Astrocyte of the spinal cord (primary cell): ENCODE measurements around the gene PTGES3L.

ENCODE experiments used
- DNase-seq: peaks from one replicate; pipeline ENCODE4 v3.0.0; 2011; ENCODE audit warnings: low read depth, low spot score
- H3K4me3 ChIP-seq: 2 replicates; pipeline ENCODE4 v1.5.1; 2011; ENCODE audit warnings: low read depth, mild to moderate bottlenecking, low read length, moderate library complexity
- CTCF ChIP-seq: IDR thresholded peaks from 2 replicates; pipeline ENCODE4 v1.5.1; 2012; ENCODE audit warnings: low read depth, mild to moderate bottlenecking, low read length, inconsistent platforms
- in situ Hi-C: cut with HindIII; loops from 2 replicates; pipeline ENCODE4 v1.10.0; 2017; ENCODE audit warnings: low sequenced_read_pairs

Gene PTGES3L

GRCh38 chr17:43025290-43025657, 45.4 kb upstream of the PTGES3L start:
- no peak for DNase-seq
- H3K4me3 ChIP-seq: peak overlapping the region; percentile 48
- TF ChIP-seq CTCF: no peak
- in situ Hi-C loops: no loop called here

- in situ Hi-C loops: no loop called here
These were observed 44.8 kb upstream of the PTGES3L start, which contains the start of gene RND2 for GRCh38 chr17:43024407-43025289. TSS of gene RND2 (plus strand) at chr17:43025231. CDS start at chr17:43025348, 117 bp downstream.

GRCh38 chr17:43021741-43022512, 42.0 kb upstream of the PTGES3L start, which contains the start of gene VAT1:
TSS of gene VAT1 (minus strand) at chr17:43022385. CDS start at chr17:43022322, 63 bp downstream.
- peak; percentile 77 for DNase-seq
- H3K4me3 ChIP-seq: peak within 1 kb of the TSS; percentile 94
- in situ Hi-C loops: no loop called here
- TF ChIP-seq CTCF: no peak

More at GRCh38 chr17:43024407-43025289, 44.8 kb upstream of the PTGES3L start, which contains the start of gene RND2:
- DNase-seq: peak; percentile 97
- H3K4me3 ChIP-seq: peak within 1 kb of the TSS; percentile 51
- peak; percentile 88 for TF ChIP-seq CTCF

- H3K4me3 ChIP-seq: peak overlapping the region; percentile 94
- in situ Hi-C loops: no loop called here
- TF ChIP-seq CTCF: no peak
- peak; percentile 55 for DNase-seq
These were observed 41.2 kb upstream of the PTGES3L start for GRCh38 chr17:43020789-43021740.

DNA sequence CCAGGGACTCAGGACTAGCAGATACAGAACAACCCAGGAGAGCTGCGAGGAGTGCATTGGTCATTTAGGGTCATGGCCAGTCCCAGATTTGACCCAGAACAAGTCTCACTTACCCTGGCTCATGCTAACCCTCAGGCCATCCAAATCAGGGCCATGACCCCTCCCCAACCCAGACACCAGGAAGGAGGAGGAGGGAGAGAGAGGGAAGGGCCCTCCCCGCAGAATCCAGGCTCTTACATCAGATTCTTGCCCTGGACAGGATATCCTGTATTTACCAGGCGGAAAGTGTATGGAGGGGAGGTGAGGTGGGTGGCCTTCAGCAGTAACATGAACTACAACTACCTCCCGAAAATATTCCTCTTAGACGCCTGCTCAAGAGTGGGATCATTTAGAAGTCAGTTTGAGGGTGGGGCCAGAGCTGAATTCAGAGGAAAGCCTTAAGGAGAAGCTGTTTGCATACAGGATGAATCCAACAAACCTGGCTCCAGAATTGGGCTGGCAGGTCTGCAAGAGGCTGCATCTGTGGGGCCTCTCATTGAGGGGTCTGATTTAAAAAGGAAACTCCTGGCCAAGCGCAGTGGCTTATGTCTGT, 40.2 kb upstream of the PTGES3L start:
- no peak overlapping the region for H3K4me3 ChIP-seq
- TF ChIP-seq CTCF: no peak
- DNase-seq: no peak
- in situ Hi-C loops: no loop called here
